ENCODE measurements around the gene RNF166.

GRCh38 chr16:88719267-88719932 is 13.2 kb upstream of the RNF166 start:
- TF ChIP-seq CTCF (IDR thresholded peaks at IDR 0.05; ENCODE audit: low read length) (no peak), EZH2 (optimal IDR thresholded peaks at IDR 0.05; ENCODE audit: low read depth, low read length) (no peak), EZH2phosphoT487 (IDR thresholded peaks at IDR 0.05; ENCODE audit: low read length) (no peak)

Measured in MM.1S (cell line).